ENCODE data around the gene P2RY13.

DNA sequence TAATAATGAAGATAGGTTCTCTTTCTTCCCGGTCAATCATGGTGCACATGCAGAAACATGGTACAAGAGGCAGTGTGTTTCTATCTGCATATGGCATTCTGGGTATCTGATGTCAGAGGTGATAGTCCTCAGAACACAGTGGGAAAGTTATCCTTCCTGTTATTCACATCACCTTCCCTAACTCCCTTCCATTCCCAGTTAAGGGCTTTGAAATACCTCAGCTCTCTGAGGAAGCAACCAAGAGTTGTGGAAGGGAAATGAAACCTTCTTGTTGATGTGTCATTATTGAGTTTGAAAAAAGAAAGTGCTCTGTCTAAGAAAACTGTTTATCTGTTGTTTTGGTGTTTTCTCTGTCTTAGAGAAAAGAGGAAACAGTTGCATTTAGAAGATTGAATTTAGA lies 21.9 kb upstream of the P2RY13 start:
- TF ChIP-seq, protein P1, sequence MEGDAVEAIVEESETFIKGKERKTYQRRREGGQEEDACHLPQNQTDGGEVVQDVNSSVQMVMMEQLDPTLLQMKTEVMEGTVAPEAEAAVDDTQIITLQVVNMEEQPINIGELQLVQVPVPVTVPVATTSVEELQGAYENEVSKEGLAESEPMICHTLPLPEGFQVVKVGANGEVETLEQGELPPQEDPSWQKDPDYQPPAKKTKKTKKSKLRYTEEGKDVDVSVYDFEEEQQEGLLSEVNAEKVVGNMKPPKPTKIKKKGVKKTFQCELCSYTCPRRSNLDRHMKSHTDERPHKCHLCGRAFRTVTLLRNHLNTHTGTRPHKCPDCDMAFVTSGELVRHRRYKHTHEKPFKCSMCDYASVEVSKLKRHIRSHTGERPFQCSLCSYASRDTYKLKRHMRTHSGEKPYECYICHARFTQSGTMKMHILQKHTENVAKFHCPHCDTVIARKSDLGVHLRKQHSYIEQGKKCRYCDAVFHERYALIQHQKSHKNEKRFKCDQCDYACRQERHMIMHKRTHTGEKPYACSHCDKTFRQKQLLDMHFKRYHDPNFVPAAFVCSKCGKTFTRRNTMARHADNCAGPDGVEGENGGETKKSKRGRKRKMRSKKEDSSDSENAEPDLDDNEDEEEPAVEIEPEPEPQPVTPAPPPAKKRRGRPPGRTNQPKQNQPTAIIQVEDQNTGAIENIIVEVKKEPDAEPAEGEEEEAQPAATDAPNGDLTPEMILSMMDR (conservative IDR thresholded peaks at IDR 0.05; ENCODE audit: low read depth, low read length), result no peak
- TF ChIP-seq EZH2 (IDR thresholded peaks at IDR 0.05; ENCODE audit: low read length, unreplicated experiment), result no peak

All from PC-3 (cell line).